Stimulated activated CD8-positive, alpha-beta memory T cell treated with anti-CD3 and anti-CD28 coated beads, Interleukin-15, amount 100 ng/mL, for 24 hours (primary cell): Measurements from ENCODE around the gene H2AZ1.

Experiments
- DNase-seq: peaks from one replicate; pipeline ENCODE4 v3.0.0-alpha.2; 2020; ENCODE audit warnings: low read depth

The H2AZ1 gene

DNA sequence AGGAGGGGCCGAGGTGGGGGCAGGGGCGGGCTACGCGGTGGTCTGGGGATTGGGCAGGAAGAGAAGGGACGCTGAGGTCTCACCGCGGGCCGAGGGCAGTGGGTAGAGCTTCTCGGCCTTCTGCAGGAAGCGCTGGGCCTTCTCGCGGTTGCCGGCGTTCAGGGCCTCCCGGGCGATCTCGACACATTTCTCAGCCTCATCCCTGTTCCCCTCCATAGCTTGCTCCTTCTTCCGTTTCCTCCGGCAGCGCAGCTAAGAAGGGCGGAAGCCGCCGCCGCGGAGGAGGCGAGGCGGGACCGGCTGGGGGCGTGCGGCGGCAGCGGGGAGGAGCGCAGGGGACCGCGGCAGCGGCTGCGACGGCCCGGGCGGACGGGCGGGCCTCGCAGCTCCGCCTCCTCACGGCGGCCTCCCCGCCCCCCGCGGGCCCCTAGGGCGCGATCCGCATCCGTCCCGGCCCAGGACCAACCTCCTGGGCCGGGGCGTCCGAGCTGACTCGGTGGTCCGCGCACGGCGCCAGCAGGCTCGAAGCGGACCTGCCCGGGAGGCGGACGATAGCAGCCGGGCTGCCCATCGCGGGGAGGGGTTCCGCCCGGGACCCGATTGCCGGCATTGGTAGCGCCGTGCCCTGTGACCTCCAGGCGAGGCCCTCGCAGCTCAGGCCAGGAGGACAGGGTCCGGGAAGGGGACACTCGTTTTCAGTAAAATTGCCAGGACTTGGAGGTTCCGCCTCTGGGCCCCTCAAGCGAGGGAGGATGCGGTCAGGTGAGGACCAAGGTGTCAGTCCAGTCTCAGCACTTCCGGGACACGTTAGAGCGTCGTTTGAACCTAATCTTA lies 3.5 kb downstream of the H2AZ1 start, which contains the start of gene DNAJB14:
Gene DNAJB14 (minus strand): TSS at position 263 of the 834 bp plus-strand sequence. CDS start 47 bp downstream, at position 216.
- peak; percentile 59 for DNase-seq

DNA sequence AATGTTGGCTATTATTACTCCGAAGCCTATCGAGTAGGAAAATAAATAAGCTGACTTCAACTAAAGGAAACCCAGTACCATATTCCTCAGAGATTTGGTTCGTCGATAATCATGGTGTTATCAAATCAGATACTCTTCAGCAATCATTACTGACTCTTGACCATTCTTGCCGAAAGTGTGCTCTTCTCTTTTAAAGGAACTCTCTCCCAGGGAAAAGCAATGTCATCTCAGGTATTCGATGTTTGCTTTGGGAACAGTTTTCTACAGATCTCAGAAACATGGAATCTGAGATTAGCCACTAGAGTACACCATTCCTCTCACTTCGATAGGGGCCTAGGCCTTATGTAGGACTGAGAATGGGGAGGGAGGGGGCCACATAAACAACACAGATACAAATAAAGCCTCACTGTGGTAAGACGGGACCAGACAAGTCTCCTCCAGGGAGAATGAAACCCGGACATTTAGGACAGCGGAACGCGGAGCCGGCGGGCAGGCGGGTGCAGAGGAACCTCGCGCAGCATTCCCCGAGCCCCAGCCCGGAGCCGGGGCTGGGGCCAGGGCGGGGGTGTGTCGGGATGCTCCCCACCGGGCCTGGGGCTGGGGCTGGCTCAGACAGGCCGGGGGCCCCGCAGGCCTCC lies 4.2 kb downstream of the H2AZ1 start:
- no peak for DNase-seq

DNA sequence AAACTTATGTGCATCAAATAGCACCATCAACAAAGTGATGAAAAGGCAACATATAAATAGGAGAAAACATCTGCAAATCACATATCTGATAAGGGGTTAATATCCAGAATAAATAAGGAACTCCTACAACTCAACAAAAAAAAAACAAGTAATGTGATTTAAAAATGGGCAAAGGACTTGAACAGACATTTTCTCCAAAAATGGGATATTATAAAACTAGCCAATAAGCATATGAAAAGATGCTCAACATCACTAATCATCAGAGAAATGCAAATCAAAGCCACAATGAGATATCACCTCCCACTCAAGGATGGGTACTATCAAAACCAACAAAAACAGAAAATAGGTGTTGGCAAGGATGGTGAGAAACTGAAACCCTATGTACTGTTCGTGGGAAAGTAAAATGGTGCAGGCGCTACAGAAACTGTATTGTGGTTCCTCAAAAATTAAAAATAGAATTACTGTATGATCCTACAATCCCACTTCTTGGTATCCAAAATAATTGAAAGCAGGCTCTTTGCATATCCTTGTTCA lies 6.1 kb downstream of the H2AZ1 start:
- no peak for DNase-seq

DNA sequence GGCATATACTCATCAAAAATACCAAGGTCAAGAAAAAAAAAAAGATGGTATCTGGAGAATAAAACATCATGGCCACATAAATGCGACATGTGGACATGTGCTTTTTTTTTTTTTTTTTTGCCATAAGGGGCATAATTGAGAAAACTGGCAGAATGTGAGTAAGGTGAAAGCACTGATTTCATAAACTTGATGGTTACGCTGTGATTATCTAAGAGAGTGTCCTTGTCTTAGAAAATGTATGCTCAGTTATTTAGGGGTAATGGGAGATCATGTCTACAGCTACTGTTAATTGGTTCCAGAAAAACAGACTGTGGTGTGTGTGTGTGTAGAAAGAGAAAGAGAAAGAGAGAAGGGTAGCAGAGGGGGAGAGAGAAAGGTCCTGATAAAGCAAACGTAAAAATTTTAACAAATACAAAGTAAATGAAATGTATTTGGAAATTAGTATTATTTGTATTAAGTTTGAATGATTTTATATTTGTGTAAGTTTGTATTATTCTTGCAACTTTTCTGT lies 11.8 kb downstream of the H2AZ1 start:
- DNase-seq = no peak

DNA sequence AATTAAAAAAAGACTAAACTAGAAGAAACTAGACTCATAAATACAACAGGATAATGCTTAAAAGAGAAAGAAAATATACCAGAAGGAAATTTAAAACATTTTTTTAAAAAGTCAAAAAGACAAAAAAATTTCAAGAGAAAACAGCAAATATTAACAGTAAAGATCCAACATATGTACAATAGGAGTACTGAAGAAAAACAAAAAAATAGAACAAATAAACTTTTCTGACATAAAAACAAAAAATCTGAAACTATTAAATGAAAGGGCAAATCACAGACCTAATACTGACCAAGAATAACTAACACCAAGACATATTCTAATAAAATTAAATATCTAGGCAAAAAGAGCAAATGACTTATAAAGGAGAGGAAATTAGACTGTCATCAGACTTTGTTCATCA lies 15.2 kb downstream of the H2AZ1 start:
- DNase-seq = no peak

DNA sequence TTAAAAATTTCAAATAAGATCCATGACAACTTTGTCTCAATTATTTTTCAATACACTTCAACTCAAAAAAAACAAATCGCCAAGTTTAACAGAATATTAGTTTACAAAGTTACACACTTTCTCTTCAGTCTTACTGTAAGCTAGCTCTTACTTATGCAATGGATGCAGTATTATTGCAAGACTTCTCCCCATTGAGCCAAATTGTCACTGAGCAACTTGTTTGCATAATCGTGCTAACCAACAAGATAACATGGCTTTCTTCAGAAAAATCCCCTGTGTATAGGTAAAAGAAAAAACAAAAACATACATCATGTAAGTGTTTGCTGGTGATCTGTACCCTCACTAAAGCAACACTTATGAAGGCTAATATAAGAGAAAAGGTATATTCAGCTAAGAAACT lies 22.5 kb downstream of the H2AZ1 start:
- no peak for DNase-seq

DNA sequence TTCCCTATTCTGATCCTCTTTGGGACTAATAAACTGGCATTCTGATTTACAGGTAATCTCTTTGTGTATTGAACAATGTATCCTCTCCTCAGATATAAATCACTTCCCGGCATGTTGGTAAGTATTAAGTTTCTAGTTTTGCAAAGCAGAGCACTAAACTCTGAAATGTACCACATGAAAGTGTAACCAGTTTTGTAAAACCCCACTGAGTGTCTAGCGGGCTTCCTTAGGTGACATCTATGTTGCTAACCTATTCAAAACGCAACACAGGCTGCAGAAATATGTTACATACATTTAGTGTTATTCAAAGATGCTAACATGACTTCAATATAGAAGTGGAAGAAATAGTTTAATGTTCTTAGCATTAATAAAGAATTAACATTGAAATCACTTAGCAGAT lies 28.9 kb downstream of the H2AZ1 start:
- no peak for DNase-seq

DNA sequence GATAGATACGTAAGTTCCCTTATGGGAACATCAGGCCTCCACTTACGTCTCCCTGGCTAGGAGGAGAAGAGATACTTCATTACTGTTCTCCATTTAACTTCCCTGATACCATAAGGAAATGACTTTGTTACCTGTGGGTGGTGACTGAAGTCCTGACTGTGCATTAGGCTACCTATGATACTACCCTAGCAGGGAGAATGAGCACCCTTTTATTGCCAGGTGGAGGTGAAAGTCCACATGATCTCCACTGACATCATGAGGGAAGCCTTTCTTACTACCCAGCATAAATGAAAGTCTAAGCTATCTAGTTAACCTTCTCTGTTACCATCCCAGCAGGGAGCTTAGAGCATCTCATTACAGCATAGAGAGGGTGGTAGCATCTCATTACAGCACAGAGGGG lies 31.4 kb downstream of the H2AZ1 start:
- no peak for DNase-seq

DNA sequence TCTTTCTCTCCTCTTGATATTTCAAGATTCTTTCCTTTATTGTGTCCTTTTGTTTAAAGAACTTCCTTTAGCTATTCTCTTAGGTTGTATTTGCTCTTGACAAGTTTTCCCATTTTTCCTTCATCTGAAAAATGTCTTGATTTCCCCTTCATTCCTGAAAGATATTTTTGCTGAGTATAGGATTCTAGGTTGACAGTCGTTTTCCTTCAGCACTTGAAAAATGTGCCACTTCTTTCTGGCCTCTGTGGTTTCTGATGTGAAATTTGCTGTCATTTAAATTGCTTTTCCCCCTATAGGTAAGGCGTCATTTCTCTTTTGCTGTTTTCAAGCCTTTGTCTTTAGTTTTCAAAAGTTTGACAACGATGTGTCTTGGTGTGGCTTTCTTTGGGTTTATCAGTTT lies 32.5 kb downstream of the H2AZ1 start:
- DNase-seq = no peak

DNA sequence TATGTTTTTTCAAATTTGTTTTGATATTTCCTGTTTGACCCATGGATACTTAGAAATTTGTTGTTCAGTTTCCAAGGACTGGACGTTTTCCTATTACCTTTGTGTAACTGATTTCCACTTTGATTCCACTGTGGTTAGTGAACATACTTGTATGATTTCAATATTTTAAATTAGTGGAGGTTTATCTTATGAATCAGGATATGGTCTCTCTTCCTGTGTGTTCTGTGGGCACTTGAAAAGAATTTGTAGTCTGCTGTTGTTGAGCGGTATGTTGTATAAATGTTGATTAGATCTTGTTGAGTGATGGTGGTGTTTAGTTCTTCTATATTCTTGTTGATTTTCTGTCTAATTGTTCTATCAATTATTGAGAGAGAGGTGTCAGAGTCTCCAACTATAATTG lies 34.6 kb downstream of the H2AZ1 start:
- no peak for DNase-seq
